PC-9 (cell line): ENCODE measurements around the gene SGCD.

Source experiments
- EZH2 ChIP-seq: fragments of 200-600 bp; sonication (generic); IDR thresholded peaks from 2 replicates; pipeline ENCODE4 v1.8.0; 2017; ENCODE audit warnings: antibody characterized with exemption, low read depth
- TF ChIP-seq, protein P1 (sequence below): fragments of 200-600 bp; sonication (generic); conservative IDR thresholded peaks from 2 replicates; pipeline ENCODE4 v1.6.1; 2017; ENCODE audit warnings: mixed run types, antibody characterized with exemption, mild to moderate bottlenecking, moderate library complexity

DNA sequence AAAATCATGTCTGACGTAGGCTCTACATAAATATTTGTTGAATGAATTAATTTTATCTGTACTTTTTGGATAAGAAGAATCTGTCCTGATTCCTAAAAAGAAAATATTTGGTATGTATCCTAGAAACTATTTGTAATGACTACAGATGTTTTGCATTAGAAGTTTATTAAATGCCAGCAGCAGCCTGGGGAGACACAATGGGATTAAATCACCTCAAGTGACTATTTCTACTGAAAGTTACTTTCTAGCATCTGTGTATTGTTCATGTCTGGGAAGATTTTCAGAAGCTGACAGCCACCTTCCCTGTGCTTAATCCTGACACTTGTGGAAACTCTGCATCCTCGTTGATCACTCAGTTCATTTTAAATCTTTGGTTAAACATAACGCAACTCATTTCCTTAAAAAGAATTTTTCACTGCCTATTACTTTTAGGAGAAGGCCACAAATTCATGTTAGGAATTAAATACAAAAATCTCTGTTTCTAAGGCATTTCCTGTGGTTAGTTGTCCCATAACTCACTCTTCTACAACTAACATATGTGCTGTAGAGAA is 313.8 kb downstream of the SGCD start:
- TF ChIP-seq, protein P1, sequence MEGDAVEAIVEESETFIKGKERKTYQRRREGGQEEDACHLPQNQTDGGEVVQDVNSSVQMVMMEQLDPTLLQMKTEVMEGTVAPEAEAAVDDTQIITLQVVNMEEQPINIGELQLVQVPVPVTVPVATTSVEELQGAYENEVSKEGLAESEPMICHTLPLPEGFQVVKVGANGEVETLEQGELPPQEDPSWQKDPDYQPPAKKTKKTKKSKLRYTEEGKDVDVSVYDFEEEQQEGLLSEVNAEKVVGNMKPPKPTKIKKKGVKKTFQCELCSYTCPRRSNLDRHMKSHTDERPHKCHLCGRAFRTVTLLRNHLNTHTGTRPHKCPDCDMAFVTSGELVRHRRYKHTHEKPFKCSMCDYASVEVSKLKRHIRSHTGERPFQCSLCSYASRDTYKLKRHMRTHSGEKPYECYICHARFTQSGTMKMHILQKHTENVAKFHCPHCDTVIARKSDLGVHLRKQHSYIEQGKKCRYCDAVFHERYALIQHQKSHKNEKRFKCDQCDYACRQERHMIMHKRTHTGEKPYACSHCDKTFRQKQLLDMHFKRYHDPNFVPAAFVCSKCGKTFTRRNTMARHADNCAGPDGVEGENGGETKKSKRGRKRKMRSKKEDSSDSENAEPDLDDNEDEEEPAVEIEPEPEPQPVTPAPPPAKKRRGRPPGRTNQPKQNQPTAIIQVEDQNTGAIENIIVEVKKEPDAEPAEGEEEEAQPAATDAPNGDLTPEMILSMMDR: no peak
- TF ChIP-seq EZH2: no peak
